Activated CD8-positive, alpha-beta memory T cell treated with anti-CD3 and anti-CD28 coated beads, Interleukin-2, amount 50 U/mL, for 1 hour (primary cell): ENCODE results near the gene GYS1.
"Not testable (repeated sequence)": the region's sequence is repeated elsewhere in the genome, so short reads cannot be mapped to it uniquely, and the experiment has no call there.

ENCODE experiments used
- DNase-seq: peaks from one replicate; pipeline ENCODE4 v3.0.0-alpha.2; 2020; ENCODE audit errors: extremely low read depth

Gene GYS1

DNA sequence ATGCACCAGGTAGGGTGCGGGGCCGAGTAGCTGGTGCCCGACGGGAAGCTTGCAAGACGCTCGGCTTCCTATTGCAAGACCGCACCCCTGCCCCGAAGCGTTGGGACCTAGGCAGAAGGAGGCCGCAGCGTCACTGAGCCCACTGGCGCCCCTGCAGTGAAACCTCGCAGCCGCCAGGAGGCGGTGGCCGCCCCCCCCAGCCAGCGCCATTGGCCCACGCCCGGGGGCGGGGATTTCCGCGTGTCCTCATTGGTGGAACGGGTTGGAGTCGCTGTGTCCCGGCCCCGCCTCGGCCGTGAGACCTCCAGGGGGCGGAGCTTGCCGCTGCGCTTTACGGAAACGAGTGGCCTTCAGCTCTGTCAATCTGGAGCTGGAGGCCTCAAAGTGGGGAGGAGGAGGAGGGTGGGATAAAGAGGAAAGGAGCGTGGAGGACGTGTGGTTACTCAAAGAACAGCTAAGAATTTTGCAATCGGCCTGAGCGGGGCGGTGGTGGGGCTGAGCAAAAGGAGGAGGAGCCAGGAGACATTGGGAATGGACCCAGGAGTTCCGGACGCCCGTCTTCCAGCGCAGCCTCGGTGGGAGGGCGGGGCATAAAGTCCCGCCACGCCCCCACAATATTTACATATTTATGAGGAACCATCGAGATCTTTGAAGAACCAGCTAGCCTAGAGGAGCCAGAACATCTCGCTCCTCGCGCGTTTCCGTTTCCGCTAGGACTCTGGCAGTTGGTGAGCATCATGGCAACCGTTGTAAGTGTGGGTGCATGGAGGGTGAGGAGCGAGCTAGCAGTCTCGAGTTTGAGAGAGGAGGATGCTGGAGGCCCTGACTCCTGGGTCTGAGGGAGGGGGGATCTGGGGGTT is at the start of gene GYS1, which contains the start of gene RUVBL2:
Gene GYS1, minus strand, starts transcription at position 135 of the 860 bp plus-strand sequence. CDS start 197 bp downstream, outside the sequence.
Gene RUVBL2, plus strand, starts transcription at position 713 of the 860 bp plus-strand sequence. Its CDS starts 25 bp downstream, at position 738.
- peak; percentile 94 for DNase-seq

DNA sequence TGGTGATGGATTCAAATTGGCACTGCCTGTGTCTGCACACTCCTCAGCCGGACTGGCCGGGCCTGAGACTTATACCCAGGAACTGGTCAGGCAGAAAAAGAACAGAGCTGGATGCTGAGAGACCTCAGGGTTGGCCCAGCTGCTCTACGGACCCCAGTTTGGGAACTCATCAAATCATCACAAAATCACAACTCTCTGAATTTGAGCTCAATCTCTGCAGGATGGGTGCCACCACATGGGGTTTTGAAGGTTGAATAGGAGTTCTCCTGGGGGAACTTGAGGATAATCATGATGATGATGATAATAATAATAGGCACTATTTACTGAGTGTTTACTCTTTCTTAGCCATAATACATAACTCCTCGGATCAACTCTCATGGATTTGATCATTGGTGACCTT is 49.6 kb upstream of the GYS1 start:
- not testable (repeated sequence) for DNase-seq

- no peak for DNase-seq
Measured at GRCh38 chr19:49042177-49042576, 49.1 kb upstream of the GYS1 start.

DNA sequence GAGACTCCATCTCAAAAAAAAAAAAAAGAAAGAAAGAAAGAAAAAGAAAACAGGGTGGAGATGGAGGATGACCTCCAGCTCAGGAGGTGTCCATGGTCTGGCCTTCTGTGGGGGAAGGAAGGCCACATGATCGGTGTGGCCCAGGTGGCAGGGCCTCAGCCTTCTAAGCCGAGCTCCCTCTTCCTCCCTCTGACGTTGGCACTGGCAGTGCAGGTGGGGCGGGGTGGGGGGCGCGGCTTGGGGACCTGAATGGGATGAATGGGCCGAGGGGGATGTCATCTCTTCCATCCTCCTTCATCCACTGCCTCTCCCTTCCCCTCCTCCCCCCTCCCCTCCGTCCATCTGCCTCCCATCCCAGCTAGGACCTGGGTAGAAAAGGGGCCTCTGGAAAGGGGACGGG is 46.6 kb upstream of the GYS1 start:
- DNase-seq: not testable (repeated sequence)

DNA sequence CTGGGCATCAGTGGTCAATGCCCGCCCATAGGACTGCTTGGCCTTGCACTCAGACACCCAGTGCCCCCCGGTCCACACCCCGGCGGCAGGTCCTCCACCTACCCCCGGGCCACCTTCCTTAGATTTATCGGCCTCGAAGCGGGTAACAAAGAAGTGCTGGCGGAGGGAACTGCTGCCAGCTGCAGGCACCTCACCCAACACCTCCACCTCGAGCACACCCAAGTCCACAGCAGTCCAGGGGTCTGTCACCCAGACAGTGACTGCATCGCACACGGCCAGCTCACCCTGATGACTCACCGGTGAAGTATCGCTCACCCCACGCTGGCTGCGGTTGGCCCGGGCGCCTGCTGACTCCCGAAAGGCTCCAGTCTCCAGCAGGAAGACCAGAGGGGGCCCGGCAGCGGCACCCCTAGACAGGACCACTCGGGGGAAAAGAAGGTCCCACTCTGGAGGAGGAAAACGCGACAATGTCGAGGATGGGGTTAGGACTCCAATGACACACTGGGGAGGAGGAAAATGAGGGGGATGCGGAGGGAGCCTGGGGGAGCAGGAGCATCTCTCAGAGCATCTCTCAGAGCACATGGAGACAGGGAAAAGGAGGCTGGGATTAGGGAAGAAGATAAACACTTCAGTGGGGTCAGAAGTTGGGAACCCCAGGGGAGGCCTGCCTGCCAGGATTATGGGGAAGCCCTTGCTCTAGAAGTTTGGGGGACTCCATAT is 45.6 kb upstream of the GYS1 start:
- DNase-seq: not testable (repeated sequence)

DNA sequence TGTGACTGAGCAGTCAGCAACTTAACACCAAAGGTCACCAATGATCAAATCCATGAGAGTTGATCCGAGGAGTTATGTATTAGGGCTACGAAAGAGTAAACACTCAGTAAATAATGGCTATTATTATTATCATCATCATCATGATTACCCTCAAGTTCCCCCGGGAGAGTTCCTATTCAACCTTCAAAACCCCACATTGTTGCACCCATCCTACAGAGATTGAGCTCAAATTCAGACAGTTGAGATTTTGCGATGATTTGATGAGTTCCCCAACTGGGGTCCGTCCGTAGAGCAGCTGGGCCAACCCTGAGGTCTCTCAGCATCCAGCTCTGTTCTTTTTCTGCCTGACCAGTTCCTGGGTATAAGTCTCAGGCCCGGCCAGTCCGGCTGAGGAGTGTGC is 45.0 kb upstream of the GYS1 start:
- DNase-seq: not testable (repeated sequence)

DNA sequence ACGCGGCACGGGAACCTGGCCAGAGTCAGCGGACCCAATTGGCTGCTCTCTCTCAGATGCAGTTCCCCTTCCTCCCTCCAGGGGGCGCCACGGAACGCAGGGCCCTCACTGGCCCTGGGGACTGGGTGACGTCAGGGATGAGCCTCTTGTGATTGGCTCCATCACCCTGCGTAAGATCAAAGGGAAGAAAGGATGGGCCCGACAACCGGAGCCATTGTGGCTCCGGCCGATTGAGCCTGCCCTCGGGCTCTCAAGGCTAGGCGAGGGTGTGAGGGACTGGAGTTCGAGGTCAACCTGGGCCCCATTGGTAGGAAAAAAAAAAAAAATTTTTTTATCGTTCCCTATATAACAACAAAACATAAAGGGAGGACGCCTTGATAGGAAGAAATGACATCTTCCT is 43.7 kb upstream of the GYS1 start, which contains the start of gene CGB1:
Gene CGB1, minus strand, starts transcription at position 81 of the 400 bp plus-strand sequence. CDS start 184 bp downstream, outside the sequence.
- not testable (repeated sequence) for DNase-seq

- DNase-seq: peak; percentile 20
Measured at GRCh38 chr19:49031642-49032301, 38.7 kb upstream of the GYS1 start, which contains the start of gene CGB2. TSS of gene CGB2 (plus strand) at chr19:49031890. CDS start at chr19:49032096, 206 bp downstream.

DNA sequence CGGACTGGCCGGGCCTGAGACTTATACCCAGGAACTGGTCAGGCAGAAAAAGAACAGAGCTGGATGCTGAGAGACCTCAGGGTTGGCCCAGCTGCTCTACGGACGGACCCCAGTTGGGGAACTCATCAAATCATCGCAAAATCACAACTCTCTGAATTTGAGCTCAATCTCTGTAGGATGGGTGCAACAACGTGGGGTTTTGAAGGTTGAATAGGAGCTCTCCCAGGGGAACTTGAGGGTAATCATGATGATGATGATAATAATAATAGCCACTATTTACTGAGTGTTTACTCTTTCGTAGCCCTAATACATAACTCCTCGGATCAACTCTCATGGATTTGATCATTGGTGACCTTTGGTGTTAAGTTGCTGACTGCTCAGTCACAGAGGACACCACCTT is 37.2 kb upstream of the GYS1 start:
- DNase-seq: not testable (repeated sequence)

- not testable (repeated sequence) for DNase-seq
Measured at GRCh38 chr19:49029749-49030148, 36.6 kb upstream of the GYS1 start.

- not testable (repeated sequence) for DNase-seq
Measured at GRCh38 chr19:49028686-49029085, 35.6 kb upstream of the GYS1 start.

DNA sequence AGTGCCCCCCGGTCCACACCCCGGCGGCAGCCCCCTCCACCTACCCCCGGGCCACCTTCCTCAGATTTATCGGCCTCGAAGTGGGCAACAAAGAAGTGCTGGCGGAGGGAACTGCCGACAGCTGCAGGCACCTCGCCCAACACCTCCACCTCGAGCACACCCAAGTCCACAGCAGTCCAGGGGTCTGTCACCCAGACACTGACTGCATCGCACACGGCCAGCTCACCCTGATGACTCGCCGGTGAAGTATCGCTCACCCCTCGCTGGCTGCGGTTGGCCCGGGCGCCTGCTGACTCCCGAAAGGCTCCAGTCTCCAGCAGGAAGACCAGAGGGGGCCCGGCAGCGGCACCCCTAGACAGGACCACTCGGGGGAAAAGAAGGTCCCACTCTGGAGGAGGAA is 32.5 kb upstream of the GYS1 start:
- DNase-seq: not testable (repeated sequence)

DNA sequence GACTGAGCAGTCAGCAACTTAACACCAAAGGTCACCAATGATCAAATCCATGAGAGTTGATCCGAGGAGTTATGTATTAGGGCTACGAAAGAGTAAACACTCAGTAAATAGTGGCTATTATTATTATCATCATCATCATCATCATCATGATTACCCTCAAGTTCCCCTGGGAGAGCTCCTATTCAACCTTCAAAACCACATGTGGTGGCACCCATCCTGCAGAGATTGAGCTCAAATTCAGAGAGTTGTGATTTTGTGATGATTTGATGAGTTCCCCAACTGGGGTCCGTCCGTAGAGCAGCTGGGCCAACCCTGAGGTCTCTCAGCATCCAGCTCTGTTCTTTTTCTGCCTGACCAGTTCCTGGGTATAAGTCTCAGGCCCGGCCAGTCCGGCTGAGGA is 32.0 kb upstream of the GYS1 start:
- not testable (repeated sequence) for DNase-seq

DNA sequence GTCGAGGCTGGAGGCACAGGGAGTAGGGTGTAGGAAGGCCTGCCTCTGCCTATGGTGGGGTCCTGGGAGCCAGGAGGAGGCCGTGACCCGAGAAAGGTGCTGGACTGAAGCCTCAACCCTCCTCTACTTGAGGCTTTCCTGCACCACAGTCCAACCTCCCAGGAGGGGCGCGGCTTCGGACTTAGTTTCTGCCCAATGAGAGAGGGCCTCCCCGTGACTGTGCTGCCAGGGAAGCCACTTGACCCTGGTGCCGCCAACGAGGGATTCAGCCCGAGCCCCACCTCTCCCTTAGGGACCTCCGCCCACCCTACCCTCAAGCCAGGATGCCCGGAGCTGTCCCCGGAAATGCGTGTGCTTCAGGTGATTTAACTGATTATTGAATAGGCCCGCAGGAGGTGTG is 31.1 kb upstream of the GYS1 start, which contains the start of gene CGB3:
Gene CGB3, minus strand, starts transcription at position 101 of the 400 bp plus-strand sequence. CDS start 362 bp downstream, outside the sequence.
- not testable (repeated sequence) for DNase-seq

GRCh38 chr19:49022116-49022515 is 29.0 kb upstream of the GYS1 start:
- DNase-seq: no peak

DNA sequence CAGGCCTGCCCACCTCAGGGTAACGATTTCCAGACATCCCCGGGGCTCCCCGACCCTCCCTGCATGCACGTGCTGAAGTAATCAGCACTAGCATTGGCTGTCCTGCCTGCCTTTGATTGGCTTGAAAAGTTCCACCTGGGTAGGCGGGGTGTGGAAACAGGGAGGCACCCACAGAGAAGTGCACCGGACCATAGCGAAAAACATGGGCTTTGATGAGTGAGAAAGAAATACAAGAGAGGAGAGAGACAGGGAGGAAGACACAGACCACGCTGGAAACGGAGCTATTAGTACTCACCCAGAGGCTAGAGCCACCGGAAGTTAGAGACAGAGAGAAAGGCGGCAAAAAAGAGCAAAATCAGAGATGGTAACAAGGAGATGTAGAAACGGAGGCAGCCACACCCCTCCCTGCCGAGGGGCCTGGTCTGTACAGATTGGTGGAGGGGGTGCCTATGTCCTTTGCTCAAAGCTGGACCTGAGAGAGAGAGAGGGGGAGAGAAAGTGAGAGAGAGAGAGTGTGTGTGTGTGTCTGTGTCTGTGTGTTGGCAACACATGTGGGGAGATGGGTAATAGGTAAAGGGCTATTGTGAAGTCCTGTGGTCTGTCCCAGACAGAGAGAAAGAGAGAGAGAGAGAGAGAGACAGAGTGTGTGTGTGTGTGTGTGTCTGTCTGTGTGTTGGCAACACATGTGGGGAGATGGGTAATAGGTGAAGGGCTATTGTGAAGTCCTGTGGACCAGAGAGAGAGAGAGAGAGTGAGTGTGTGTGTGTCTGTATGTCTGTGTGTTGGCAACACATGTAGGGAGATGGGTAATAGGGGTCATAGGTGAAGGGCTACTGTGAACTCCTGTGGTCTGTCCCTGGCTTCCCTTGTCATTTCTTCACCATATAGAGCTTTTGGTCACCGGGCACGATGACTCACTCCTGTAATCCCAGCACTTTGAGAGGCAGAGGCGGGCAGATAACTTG is 28.1 kb upstream of the GYS1 start:
- no peak for DNase-seq

DNA sequence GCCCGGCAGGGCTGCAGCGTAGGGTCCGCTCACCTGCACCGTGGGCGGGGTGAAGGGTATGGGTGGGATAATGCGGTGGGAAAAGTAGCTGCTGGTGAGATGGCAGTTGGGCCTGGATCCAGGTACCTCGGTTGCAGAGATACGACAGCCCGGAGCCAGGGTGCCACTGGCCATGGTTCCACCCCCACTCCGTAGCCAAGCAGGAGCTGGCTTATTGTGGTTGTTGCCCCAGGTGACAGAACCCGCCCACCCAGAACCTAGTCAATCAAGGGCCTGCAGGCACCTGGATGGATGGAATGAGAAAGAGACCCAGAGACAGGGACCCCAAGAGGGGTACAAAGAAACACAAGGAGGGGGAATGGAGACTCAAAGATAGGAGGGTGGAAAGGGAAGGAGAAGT is 27.2 kb upstream of the GYS1 start:
- DNase-seq: no peak

- no peak for DNase-seq
Measured at GRCh38 chr19:49019242-49019932, 26.3 kb upstream of the GYS1 start.

GRCh38 chr19:49018388-49019241 is 25.5 kb upstream of the GYS1 start:
- DNase-seq: not testable (repeated sequence)
